Upper lobe of right lung (tissue), 1 donor: ENCODE measurements around the gene RPS5. TPM values are rescaled to one million over a fixed set of nuclear protein-coding genes. Genes with fewer than 3 reads are reported as not detected.
A peak's percentile ranks its signal among the peaks of the same experiment; 100 is the strongest.
"Not testable (repeated sequence)": the region's sequence is repeated elsewhere in the genome, so short reads cannot be mapped to it uniquely, and the experiment has no call there.

Experiments used
- ATAC-seq: fragments of 200-7000 bp; cut with Tn5 transposase; one replicate; pipeline ENCODE4 v1.9.1; 2020; ENCODE audit warnings: mild to moderate bottlenecking, moderate library complexity
- DNase-seq: peaks from one replicate; pipeline ENCODE4 v3.0.0-alpha.2; 2020
- H3K27ac ChIP-seq: fragments of 200-600 bp; one replicate; pipeline ENCODE4 v1.8.0; 2022
- H3K27me3 ChIP-seq: fragments of 200-600 bp; one replicate; pipeline ENCODE4 v1.8.0; 2022; ENCODE audit warnings: mild to moderate bottlenecking
- H3K36me3 ChIP-seq: fragments of 200-600 bp; one replicate; pipeline ENCODE4 v1.8.0; 2022
- H3K4me1 ChIP-seq: fragments of 200-600 bp; one replicate; pipeline ENCODE4 v1.8.0; 2022
- H3K4me3 ChIP-seq: fragments of 200-600 bp; one replicate; pipeline ENCODE4 v1.8.0; 2022; ENCODE audit warnings: mild to moderate bottlenecking
- H3K9me3 ChIP-seq: fragments of 200-600 bp; one replicate; pipeline ENCODE4 v1.8.0; 2022
- intact Hi-C: fragments of 100-400 bp; cut with DNase I; formaldehyde crosslinking; loops from one replicate; pipeline ENCODE4 v1.11.0; 2022
- total RNA-seq: library from RNA; stranded (reverse); fragmentation: NEBNext Ultra II Directional; extraction: Animal tissue kit (Norgen Biotek cat#: 25700); gene quantifications from one replicate; pipeline ENCODE4 v1.2.1, GENCODE V29; 2021
- TF ChIP-seq, protein P1 (sequence below): fragments of 200-600 bp; IDR thresholded peaks from one replicate; pipeline ENCODE4 v1.8.0; 2022; ENCODE audit warnings: antibody characterized with exemption
- donor health status: DM: no; HTN: yes; CAD: no; lungs with severe emphysema.

The RPS5 gene
- total RNA-seq, 1 donor from 2014 or later = 721 TPM

DNA sequence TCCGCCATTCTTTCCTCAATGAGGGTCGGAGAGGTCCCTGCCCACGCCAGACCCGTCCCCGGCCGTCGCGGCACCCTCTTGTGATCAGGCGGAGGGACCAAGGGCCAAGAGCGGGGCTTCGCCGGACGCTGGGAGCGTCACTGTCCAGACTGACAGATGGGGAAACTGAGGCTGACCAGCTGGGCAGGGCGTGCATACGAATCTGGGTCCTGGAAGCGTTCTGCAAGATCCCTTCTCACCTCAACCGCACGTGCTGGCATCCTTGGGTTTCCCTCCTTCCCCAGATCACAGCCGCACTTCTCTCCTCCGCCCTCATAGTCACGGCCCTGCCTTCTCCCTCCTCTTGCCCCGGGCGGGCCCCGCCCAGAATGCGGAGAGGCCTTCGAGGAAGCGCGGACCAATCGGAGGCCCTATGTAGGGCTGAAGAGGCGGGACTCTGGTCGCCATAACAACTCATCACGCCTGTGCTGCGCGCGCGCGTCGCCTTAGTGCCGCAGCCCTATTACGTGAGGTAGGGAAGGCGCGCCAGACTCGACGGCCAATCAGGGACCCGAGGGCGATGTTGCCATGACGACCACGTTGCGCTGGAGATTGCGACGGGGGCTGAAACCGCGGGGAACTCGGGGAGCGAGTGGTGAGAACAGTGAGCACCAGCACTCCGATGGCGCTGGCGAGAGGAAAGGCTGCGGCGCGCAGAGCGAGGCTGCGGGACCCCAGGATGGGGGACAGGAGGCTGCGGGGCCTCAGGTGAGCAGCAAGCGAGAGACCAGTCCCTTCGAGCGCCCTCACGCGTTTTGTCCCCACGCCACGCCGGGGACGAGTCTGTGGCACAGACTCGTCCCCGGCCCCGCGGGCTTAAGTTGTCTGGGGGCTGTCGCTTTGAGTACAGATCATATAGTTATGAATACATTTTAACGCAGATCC, 14.1 kb downstream of the RPS5 start:
- H3K27ac ChIP-seq = peak overlapping the region; percentile 81
- H3K36me3 ChIP-seq = no peaks in the 10 kb centered on the region
- ATAC-seq = peak; percentile 98
- H3K9me3 ChIP-seq = no peaks in the 10 kb centered on the region
- H3K4me3 ChIP-seq = peak overlapping the region; percentile 59
- peak; percentile 100 for DNase-seq
- H3K4me1 ChIP-seq = peaks cover 15% of the 10 kb centered on the region
- peaks cover 11% of the 10 kb centered on the region for H3K27me3 ChIP-seq
- intact Hi-C loops = no loop called here
- TF ChIP-seq, protein P1, sequence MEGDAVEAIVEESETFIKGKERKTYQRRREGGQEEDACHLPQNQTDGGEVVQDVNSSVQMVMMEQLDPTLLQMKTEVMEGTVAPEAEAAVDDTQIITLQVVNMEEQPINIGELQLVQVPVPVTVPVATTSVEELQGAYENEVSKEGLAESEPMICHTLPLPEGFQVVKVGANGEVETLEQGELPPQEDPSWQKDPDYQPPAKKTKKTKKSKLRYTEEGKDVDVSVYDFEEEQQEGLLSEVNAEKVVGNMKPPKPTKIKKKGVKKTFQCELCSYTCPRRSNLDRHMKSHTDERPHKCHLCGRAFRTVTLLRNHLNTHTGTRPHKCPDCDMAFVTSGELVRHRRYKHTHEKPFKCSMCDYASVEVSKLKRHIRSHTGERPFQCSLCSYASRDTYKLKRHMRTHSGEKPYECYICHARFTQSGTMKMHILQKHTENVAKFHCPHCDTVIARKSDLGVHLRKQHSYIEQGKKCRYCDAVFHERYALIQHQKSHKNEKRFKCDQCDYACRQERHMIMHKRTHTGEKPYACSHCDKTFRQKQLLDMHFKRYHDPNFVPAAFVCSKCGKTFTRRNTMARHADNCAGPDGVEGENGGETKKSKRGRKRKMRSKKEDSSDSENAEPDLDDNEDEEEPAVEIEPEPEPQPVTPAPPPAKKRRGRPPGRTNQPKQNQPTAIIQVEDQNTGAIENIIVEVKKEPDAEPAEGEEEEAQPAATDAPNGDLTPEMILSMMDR = no peak

DNA sequence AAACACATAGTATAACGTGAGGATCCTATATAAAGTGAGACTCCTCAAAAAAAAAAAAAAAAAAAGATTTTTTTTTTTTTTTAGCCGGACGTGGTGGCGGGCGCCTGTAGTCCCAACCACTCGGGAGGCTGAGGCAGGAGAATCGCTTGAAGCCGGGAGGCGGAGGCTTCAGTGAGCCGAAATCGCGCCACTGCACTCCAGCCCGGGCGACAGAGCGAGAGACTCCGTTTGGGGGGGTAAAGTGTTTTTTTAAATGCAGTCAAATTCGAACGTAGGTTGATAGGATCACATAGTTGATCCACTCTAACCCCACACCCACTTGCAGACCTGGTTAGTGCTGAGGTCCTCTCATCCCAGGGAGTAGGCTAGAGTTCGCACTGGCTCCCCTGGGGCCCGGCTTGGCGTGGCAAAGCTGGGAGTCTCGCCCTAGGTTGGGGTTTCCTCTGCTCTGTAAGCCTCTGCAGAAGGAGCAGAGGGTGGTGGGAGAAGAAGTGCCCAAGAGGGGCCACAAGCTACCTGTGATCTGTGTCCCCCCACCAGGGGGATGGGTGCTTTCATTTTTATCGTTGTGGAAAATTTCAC, 14.9 kb downstream of the RPS5 start:
- no peak for DNase-seq
- H3K27ac ChIP-seq = peak overlapping the region; percentile 81
- intact Hi-C loops = no loop called here

DNA sequence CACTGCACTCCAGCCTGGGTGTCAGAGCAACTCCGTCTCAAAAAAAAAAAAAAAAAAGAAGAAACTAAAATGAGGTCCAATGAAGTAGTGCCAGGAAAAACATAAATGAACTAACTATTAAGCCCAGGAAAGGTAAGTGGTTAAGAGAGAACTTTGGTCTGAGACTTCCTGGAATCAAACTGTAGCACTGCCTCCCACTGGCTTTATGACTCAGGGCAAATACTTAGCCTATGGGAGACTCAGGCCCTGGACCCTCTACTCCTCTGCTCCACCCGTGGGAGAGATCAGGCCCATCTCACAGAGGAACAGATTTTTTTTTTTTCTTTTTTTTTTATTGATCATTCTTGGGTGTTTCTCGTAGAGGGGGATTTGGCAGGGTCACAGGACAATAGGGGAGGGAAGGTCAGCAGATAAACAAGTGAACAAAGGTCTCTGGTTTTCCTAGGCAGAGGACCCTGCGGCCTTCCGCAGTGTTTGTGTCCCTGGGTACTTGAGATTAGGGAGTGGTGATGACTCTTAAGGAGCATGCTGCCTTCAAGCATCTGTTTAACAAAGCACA, 16.9 kb downstream of the RPS5 start:
- intact Hi-C loops, DNase-seq, H3K36me3 ChIP-seq, H3K4me3 ChIP-seq, H3K9me3 ChIP-seq, H3K27me3 ChIP-seq, H3K27ac ChIP-seq, ATAC-seq: not testable (repeated sequence)
- H3K4me1 ChIP-seq = peaks cover 26% of the 10 kb centered on the region

More for the DNA sequence above, 14.9 kb downstream of the RPS5 start:
- Histone ChIP-seq H3K27me3 (peaks cover 7% of the 10 kb centered on the region), H3K36me3 (no peaks in the 10 kb centered on the region), H3K4me1 (peaks cover 16% of the 10 kb centered on the region), H3K4me3 (peak overlapping the region; percentile 59), H3K9me3 (no peaks in the 10 kb centered on the region)
- ATAC-seq = no peak
- TF ChIP-seq, protein P1 = no peak

DNA sequence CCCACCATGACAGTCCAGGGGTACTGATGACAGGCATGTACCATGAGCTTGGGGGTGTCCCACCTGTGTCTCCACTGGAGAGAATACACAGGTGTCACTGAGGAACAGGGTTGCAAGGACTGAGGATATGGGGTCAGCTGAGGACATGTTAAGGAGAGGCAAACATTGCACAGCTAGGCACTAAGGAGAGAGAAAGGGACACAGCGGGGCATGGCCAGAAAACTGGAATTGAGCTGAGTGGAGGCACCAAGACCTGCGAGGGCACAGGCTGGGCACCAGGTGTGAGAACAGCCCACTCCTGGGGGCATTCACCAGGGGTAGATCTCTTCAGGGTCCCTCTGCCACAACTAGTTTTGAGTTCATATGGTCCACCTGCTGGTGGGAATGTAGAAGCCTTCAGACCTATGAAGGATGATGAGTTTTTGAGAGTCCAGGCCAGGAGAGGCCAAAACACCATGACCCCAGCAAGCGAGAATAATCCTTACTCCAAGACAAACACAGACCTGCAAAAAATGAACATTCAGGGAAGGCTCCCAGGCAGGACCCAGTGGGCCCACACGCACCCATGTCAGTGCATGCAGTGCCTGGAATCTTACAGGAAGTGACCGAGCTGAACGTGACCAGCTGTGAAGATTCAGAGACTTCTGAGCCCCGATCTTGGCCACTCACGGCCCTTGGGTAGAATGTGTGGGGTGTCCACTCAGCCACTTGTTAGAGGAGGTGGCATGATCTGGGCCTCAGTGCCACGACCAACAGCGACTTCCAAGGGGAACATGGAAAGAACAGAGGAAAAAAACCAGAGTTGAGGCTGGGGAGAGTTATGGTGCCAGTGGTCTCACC, 20.0 kb downstream of the RPS5 start:
- DNase-seq (no peak), ATAC-seq (no peak)
- Histone ChIP-seq H3K27ac (peak overlapping the region; percentile 88), H3K27me3 (no peaks in the 10 kb centered on the region), H3K4me3 (peak overlapping the region; percentile 97), H3K9me3 (no peaks in the 10 kb centered on the region), H3K4me1 (peaks cover 22% of the 10 kb centered on the region), H3K36me3 (no peaks in the 10 kb centered on the region)
- TF ChIP-seq, protein P1 = peak; percentile 14
- intact Hi-C loops = no loop called here

DNA sequence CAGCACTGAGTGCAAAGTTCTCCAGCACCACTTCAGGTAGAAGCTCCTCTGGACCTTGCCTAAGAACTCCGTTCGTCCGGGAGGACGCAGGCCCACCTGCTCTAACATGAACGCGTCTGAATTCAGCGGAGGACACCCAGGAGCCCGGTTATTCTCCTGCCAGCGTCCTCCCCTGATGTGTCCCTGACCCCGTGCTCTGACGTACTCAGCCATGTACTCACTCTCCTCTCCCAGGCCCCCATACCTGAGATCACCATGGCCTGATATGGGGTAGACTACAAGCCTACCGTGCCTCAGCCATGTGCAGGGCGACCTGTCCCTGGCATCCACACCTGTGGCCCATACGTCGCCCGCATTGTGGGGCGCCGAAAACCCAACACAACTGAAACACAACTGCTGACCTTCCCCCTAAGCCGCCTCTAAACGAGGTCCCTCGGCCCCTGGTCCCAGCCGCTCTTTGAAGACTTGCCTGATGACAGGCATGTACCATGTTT, 20.6 kb downstream of the RPS5 start:
- ATAC-seq = peak; percentile 4
- H3K27me3 ChIP-seq = no peaks in the 10 kb centered on the region
- TF ChIP-seq, protein P1 = no peak
- H3K4me3 ChIP-seq = peak overlapping the region; percentile 97
- peaks cover 20% of the 10 kb centered on the region for H3K4me1 ChIP-seq
- no peaks in the 10 kb centered on the region for H3K36me3 ChIP-seq
- intact Hi-C loops = no loop called here
- H3K27ac ChIP-seq = peak overlapping the region; percentile 88
- peak; percentile 67 for DNase-seq
- H3K9me3 ChIP-seq = no peaks in the 10 kb centered on the region
